Loucy (cell line): ENCODE measurements around the gene PCYT2.

Experiments
- H2AFZ ChIP-seq: fragments of 200-600 bp; sonication (generic); 2 replicates; pipeline ENCODE4 v1.6.0; 2016; ENCODE audit warnings: antibody characterized with exemption, mild to moderate bottlenecking, low read length, moderate library complexity
- H3F3A ChIP-seq: fragments of 200-600 bp; 2 replicates; pipeline ENCODE4 v1.6.0; 2016; ENCODE audit warnings: antibody characterized with exemption, low read depth, mild to moderate bottlenecking
- H3K27me3 ChIP-seq: fragments of 200-600 bp; sonication (generic); 2 replicates; pipeline ENCODE4 v1.6.1; 2014; ENCODE audit warnings: low read length, mild to moderate bottlenecking; ENCODE audit not compliant: insufficient read depth, poor library complexity, severe bottlenecking
- H3K36me3 ChIP-seq: fragments of 200-600 bp; sonication (generic); 2 replicates; pipeline ENCODE4 v1.6.1; 2016; ENCODE audit warnings: low read length; ENCODE audit not compliant: insufficient read depth
- H3K4me1 ChIP-seq: fragments of 200-600 bp; sonication (generic); 2 replicates; pipeline ENCODE4 v1.5.1; 2014; ENCODE audit warnings: low read length, mild to moderate bottlenecking; ENCODE audit not compliant: insufficient read depth, poor library complexity, severe bottlenecking
- H3K4me2 ChIP-seq: fragments of 200-600 bp; sonication (generic); 2 replicates; pipeline ENCODE4 v1.6.0; 2014; ENCODE audit warnings: antibody characterized with exemption, low read length, low read depth, mild to moderate bottlenecking; ENCODE audit not compliant: poor library complexity, severe bottlenecking
- H3K4me3 ChIP-seq: fragments of 200-600 bp; sonication (generic); 2 replicates; pipeline ENCODE4 v1.5.1; 2014; ENCODE audit warnings: low read length, mild to moderate bottlenecking, mixed read lengths; ENCODE audit not compliant: poor library complexity, severe bottlenecking
- H3K79me2 ChIP-seq: fragments of 200-600 bp; sonication (generic); 2 replicates; pipeline ENCODE4 v1.6.1; 2014; ENCODE audit warnings: low read length; ENCODE audit not compliant: insufficient read depth
- H3K9ac ChIP-seq: fragments of 200-600 bp; sonication (generic); 2 replicates; pipeline ENCODE4 v1.6.0; 2014; ENCODE audit warnings: mild to moderate bottlenecking, low read depth, low read length, moderate library complexity; ENCODE audit not compliant: poor library complexity, severe bottlenecking
- H3K9me2 ChIP-seq: fragments of 200-600 bp; sonication (generic); replicated peaks from 2 replicates; pipeline ENCODE4 v1.6.1; 2016; ENCODE audit warnings: low read depth, low read length, mixed read lengths
- H3K9me3 ChIP-seq: fragments of 200-600 bp; sonication (generic); 2 replicates; pipeline ENCODE4 v1.6.1; 2014; ENCODE audit warnings: mild to moderate bottlenecking, antibody characterized with exemption, low read length, low read depth; ENCODE audit not compliant: insufficient read depth
- H4K20me1 ChIP-seq: fragments of 200-600 bp; sonication (generic); 2 replicates; pipeline ENCODE4 v1.6.0; 2014; ENCODE audit warnings: antibody characterized with exemption, low read length, mild to moderate bottlenecking; ENCODE audit not compliant: insufficient read depth, poor library complexity, severe bottlenecking
- CTCF ChIP-seq: fragments of 200-600 bp; sonication (generic); conservative IDR thresholded peaks from 2 replicates; pipeline ENCODE4 v1.5.1; 2014; ENCODE audit warnings: mild to moderate bottlenecking, antibody characterized with exemption, low read length
- EZH2phosphoT487 ChIP-seq: fragments of 200-600 bp; IDR thresholded peaks from 2 replicates; pipeline ENCODE4 v1.6.1; 2018; ENCODE audit warnings: antibody characterized with exemption, mild to moderate bottlenecking, moderate library complexity, borderline replicate concordance

Gene PCYT2

GRCh38 chr17:81950501-81950900 is 39.3 kb upstream of the PCYT2 start:
- no peak overlapping the region for H3K4me2 ChIP-seq
- no peak for TF ChIP-seq EZH2phosphoT487
- TF ChIP-seq CTCF: no peak

GRCh38 chr17:81948635-81949378 is 37.6 kb upstream of the PCYT2 start:
- no peaks in the 10 kb centered on the region for H3F3A ChIP-seq
- no peaks in the 10 kb centered on the region for H3K36me3 ChIP-seq
- H3K4me3 ChIP-seq: no peak overlapping the region
- H3K9me2 ChIP-seq: no peaks in the 10 kb centered on the region
- no peaks in the 10 kb centered on the region for H3K27me3 ChIP-seq
- no peak overlapping the region for H3K4me2 ChIP-seq
- no peaks in the 10 kb centered on the region for H3K79me2 ChIP-seq
- H3K9ac ChIP-seq: no peak overlapping the region
- TF ChIP-seq EZH2phosphoT487 (no peak), CTCF (no peak)
- H3K9me3 ChIP-seq: no peaks in the 10 kb centered on the region
- H3K4me1 ChIP-seq: no peaks in the 10 kb centered on the region
- no peaks in the 10 kb centered on the region for H4K20me1 ChIP-seq
- no peak overlapping the region for H2AFZ ChIP-seq

More at GRCh38 chr17:81950501-81950900, 39.3 kb upstream of the PCYT2 start:
- no peaks in the 10 kb centered on the region for H3K4me1 ChIP-seq
- H3F3A ChIP-seq: no peaks in the 10 kb centered on the region
- H3K27me3 ChIP-seq: no peaks in the 10 kb centered on the region
- no peaks in the 10 kb centered on the region for H3K9me2 ChIP-seq
- no peaks in the 10 kb centered on the region for H3K36me3 ChIP-seq
- H3K9ac ChIP-seq: no peak overlapping the region
- H4K20me1 ChIP-seq: no peaks in the 10 kb centered on the region
- no peaks in the 10 kb centered on the region for H3K9me3 ChIP-seq
- no peak overlapping the region for H2AFZ ChIP-seq
- no peaks in the 10 kb centered on the region for H3K79me2 ChIP-seq
- no peak overlapping the region for H3K4me3 ChIP-seq

GRCh38 chr17:81947189-81947588 is 36.0 kb upstream of the PCYT2 start, which contains the start of gene MYADML2:
Gene MYADML2 (minus strand): TSS chr17:81947233. CDS start chr17:81941741, 5,492 bp downstream.
- Histone ChIP-seq H3K27me3 (no peaks in the 10 kb centered on the region), H4K20me1 (no peaks in the 10 kb centered on the region), H3F3A (no peaks in the 10 kb centered on the region), H3K9me3 (no peaks in the 10 kb centered on the region), H2AFZ (no peak within 1 kb of the TSS), H3K9ac (no peak within 1 kb of the TSS), H3K4me2 (no peak within 1 kb of the TSS), H3K9me2 (no peaks in the 10 kb centered on the region), H3K36me3 (no peaks in the 10 kb centered on the region), H3K4me3 (no peak within 1 kb of the TSS), H3K4me1 (no peaks in the 10 kb centered on the region), H3K79me2 (no peaks in the 10 kb centered on the region)
- no peak for TF ChIP-seq EZH2phosphoT487
- no peak for TF ChIP-seq CTCF
